HG02571 (cell line): ENCODE data around the gene CERT1.

Source experiments
- ATAC-seq: cut with Tn5 transposase; IDR thresholded peaks from one replicate; pipeline ENCODE4 v1.9.1; 2021; ENCODE audit warnings: mild to moderate bottlenecking, moderate library complexity; ENCODE audit not compliant: unreplicated experiment

Gene CERT1

GRCh38 chr5:75412111-75412990 is 99.1 kb downstream of the CERT1 start:
- ATAC-seq: no peak

- no peak for ATAC-seq
These were observed 106.1 kb downstream of the CERT1 start for GRCh38 chr5:75405296-75405695.

- no peak for ATAC-seq
These were observed 116.2 kb downstream of the CERT1 start for GRCh38 chr5:75395277-75395676.

DNA sequence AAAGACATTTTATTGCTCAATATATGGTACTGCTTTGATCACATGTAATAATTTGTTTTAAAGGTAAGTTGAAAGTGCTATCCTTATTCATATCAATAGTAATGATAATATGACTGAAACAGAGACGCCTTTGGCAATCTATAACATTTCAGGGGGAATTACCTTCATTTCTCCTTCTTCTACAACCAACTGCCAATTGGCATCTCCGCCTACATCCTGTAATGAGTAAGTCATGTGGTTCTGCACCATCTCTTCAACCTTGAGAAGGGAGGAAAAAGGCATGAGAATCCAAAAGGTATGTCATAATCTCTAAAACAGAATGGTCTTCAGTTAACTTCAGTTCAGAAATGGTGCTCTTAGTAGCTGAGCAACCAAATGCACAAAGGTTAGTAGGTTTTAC is 122.0 kb downstream of the CERT1 start:
- no peak for ATAC-seq

- ATAC-seq: no peak
These were observed 123.6 kb downstream of the CERT1 start for GRCh38 chr5:75387806-75388205.

GRCh38 chr5:75384218-75384617 is 127.2 kb downstream of the CERT1 start:
- no peak for ATAC-seq

- no peak for ATAC-seq
These were observed 130.0 kb downstream of the CERT1 start for GRCh38 chr5:75381456-75381855.

DNA sequence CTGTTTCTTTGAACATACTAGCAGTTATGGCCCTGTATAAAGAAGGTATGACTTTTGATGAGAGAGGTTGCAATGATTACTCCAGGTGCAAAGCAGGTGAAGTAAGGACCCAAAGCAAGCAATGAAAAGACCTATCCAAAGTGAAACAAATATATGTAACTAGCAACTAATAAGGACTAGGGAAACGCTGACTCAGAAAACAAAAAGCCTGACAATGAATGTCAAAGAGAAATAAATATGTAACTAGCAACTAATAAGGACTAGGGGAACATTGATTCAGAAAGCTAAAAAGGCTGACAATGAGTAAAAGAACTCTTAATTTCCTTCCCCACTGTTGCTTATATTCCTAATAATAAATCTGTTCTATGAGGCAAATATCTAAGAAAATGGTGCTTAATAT is 131.3 kb downstream of the CERT1 start:
- ATAC-seq: no peak

DNA sequence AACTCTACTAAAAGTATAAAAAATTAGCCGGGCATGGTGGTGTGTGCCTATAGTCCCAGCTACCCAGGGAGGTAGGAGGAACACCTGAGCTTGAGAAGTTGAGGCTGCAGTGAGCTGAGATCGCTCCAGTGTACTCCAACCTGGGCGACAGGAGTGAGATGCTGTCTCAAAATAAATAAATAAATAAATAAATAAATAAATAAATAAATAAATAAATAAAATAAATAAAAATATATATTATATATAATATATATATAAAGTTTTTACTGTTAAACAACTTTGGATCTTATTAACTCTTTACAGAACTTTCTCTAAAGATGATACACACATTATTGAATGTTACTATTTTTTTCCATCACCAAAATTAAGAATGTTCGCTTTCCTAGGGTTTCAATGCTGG is 136.0 kb downstream of the CERT1 start:
- ATAC-seq: no peak

DNA sequence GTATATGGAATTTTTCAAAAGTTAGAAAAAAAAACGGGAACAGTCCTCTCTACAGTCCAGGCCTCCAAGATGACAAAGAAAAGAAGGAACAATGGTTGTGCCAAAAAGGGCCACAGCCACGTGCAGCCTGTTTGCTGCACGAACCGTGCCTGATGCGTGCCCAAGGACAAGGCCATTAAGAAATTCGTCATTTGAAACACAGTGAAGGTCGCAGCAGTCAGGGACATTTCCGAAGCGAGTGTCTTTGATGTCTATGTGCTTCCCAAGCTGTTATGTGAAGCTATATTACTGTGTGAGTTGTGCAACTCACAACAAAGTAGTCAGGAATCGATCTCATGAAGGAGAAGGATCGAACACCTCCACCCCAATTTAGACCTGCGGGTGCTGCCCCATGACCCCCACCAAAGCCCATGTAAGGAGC is 137.0 kb downstream of the CERT1 start:
- no peak for ATAC-seq

- no peak for ATAC-seq
These were observed 137.6 kb downstream of the CERT1 start for GRCh38 chr5:75373862-75374261.

GRCh38 chr5:75368391-75368790 is 143.0 kb downstream of the CERT1 start:
- no peak for ATAC-seq

- no peak for ATAC-seq
These were observed 144.0 kb downstream of the CERT1 start for GRCh38 chr5:75367401-75367800.

DNA sequence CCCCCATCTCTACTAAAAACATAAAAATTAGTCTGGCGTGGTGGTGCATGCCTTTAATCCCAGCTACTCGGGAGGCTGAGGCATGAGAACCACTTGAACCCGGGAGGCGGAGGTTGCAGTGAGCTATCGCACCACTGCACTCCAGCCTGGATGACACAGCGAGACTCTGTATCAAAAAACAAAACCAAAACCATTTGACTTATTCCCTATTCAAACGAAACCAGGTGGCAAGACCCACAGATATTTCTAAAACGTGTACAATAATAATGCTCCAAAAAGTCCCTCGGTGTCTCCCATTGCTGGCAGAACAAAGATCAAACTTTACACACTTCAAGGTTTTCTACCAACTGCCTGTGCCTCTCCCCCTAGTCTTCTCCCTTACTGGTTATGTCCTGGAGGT is 144.6 kb downstream of the CERT1 start:
- ATAC-seq: peak; percentile 80

- ATAC-seq: no peak
These were observed 145.7 kb downstream of the CERT1 start for GRCh38 chr5:75365740-75366139.

DNA sequence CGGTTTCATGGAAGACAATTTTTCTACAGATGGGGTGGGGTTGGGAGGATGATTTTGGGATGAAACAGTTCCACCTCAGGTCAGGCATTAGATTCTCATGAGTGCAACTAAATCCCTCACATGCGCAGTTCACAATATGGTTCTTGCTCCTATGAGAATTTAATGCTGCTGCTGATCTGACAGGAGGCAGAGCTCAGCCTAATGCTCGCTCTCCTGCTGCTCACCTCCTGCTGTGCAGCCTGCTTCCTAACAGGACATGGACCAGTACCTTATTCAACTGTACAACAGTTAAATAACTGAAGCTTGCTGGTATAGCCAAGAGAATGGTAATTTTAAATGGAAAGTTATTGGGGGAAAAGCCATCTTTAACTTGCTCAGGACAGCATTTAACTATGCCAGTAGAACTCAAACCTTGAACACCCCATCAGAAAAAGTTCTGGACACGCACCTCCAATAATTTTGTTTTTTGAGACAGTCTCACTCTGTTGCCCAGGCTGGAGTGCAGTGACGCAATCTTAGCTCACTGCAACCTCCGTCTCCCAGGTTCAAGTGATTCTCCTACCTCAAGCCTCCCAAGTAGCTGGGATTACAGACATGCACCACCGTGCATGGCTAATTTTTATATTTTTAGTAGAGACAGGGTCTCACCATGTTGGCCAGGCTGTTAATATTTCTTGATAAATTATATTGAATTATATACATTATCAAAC is 146.7 kb downstream of the CERT1 start:
- ATAC-seq: no peak

DNA sequence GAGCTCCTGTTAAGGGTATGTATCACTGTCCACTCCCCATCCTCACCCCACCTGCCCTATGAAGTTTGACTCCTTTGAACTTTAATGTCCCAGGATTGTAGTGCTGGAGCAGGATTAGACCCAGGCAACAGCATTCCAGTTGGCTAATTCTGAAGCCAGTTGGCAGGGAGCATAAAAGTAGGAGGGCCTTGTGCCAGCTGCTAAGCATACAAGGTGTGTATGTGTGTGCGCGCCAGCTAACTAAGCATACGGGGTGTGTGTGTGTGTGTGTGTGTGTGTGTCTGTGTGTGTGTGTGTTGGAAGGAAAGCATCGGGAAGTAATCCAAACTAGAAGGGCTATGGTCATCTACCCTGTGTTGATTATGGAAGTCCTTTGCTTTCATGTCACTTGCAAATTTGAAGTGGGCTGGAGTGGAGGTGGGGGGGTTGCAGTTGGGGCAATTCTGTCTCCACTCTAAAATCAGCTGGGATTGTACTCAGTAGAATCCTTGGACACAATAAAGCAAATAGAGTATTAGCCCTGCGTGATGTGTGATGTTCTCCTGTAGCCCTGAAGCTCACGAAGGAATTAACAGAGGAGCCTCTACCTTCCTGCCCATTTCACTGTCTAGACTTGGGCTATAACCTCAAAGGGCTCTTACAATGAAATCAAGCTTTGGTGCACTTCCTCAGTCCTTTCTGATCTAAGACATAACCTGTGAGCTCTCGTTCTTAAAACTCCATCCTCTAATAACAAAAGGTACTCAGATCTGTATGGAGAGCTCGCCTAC is 147.5 kb downstream of the CERT1 start:
- no peak for ATAC-seq

- no peak for ATAC-seq
These were observed 148.3 kb downstream of the CERT1 start for GRCh38 chr5:75363111-75363510.

GRCh38 chr5:75362474-75362975 is 148.9 kb downstream of the CERT1 start:
- ATAC-seq: no peak

DNA sequence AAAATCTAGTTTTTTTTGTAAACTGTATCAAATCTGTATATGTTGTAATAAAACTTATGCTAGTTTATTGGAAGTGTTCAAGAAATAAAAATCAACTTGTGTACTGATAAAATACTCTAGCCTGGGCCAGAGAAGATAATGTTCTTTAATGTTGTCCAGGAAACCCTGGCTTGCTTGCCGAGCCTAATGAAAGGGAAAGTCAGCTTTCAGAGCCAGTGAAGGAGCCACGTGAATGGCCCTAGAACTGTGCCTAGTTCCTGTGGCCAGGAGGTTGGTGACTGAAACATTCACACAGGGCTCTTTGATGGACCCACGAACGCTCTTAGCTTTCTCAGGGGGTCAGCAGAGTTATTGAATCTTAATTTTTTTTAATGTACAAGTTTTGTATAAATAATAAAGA is 150.1 kb downstream of the CERT1 start:
- no peak for ATAC-seq

DNA sequence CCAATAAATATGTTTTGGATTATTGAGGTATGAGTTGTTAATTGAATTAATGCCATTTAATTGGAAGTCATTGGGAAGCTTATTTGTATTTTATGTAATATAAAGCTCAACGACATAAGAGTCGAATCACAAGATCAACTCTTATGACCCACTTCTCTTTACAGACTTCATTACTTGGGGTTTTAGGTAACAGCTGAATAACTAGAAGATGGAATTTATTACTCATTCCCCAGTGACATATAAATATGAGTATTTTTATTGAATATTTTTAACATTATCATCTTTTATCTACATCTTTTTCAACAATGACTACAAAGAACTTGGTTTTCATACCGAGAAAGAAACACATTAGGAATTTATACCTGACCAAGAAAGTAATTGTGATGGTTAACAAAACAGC is 153.3 kb downstream of the CERT1 start:
- no peak for ATAC-seq
